ENCODE results near the gene CHAMP1. TPM values are rescaled to one million over a fixed set of nuclear protein-coding genes. Genes with fewer than 3 reads are reported as not detected.
"Not testable (repeated sequence)": the region's sequence is repeated elsewhere in the genome, so short reads cannot be mapped to it uniquely, and the experiment has no call there.

Gene CHAMP1
- total RNA-seq, 3 donors from 2014 or later (not counting 1 experiment from before 2014, with no cell fraction given), result 6.1 to 11.3 (median 7.9) TPM

DNA sequence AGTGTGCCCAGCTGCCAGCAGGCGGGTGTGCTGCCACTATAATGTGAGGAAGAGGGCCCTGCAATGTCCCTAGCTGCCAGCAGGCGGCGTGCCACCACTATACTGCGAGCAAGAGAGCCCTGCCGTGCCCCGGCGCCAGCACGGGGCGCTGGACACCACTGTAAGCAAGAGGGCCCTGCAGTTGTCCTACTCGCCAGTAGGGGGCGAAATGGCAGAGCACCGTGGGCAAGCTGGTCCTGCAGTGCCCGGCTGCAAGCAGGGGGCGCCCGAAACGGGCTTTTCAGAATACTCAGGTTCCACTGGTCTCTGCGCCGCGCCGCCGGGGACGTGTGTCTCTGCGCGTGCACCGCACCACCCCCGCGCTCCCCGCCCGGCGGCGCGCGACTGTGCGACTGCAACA, 38.5 kb downstream of the CHAMP1 start:
- intact Hi-C loops (cut with micrococcal nuclease); H3K9me3 ChIP-seq (ENCODE audit: control insufficient read depth, insufficient read depth, low read length); H3K36me3 Mint-ChIP-seq; H3K4me1 Mint-ChIP-seq; H3K4me1 ChIP-seq (ENCODE audit: control insufficient read depth, insufficient read depth, low read length); H3K27ac ChIP-seq (ENCODE audit: low read length); H3K9me3 Mint-ChIP-seq; ATAC-seq; H3K4me3 Mint-ChIP-seq; H3K36me3 ChIP-seq (ENCODE audit: control insufficient read depth, insufficient read depth, low read length); H3K27me3 ChIP-seq (ENCODE audit: control insufficient read depth, insufficient read depth, low read length); H3K4me3 ChIP-seq (ENCODE audit: low read length); H3K27ac Mint-ChIP-seq: not testable (repeated sequence)
- H3K27me3 Mint-ChIP-seq (ENCODE audit: low read depth in 2 of 2), result peaks cover 13 to 29% of the 10 kb centered on the region in 2 donors
- TF ChIP-seq, protein P1, sequence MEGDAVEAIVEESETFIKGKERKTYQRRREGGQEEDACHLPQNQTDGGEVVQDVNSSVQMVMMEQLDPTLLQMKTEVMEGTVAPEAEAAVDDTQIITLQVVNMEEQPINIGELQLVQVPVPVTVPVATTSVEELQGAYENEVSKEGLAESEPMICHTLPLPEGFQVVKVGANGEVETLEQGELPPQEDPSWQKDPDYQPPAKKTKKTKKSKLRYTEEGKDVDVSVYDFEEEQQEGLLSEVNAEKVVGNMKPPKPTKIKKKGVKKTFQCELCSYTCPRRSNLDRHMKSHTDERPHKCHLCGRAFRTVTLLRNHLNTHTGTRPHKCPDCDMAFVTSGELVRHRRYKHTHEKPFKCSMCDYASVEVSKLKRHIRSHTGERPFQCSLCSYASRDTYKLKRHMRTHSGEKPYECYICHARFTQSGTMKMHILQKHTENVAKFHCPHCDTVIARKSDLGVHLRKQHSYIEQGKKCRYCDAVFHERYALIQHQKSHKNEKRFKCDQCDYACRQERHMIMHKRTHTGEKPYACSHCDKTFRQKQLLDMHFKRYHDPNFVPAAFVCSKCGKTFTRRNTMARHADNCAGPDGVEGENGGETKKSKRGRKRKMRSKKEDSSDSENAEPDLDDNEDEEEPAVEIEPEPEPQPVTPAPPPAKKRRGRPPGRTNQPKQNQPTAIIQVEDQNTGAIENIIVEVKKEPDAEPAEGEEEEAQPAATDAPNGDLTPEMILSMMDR (IDR thresholded peaks at IDR 0.05), result peak; percentile 35
- DNase-seq, result peak; percentile 28 to 58
- 76% methylated on average over 33 of the region's 34 CpGs for WGBS (ENCODE audit: insufficient coverage)

DNA sequence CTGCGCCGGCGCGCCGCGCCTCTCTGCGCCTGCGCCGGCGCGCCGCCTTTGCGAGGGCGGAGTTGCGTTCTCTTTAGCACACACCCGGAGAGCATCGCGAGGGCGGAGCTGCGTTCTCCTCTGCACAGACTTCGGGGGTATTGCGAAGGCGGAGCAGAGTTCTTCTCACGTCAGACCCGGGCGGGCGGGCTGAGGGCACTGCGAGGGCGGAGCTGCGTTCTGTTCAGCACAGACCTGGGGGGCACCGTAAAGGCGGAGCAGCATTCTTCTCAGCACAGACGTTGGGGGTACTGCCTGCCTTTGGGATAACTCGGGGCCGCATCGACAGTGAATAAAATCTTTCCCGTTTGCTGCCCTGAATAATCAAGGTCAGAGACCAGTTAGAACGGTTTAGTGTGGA, 39.1 kb downstream of the CHAMP1 start:
- H3K9me3 Mint-ChIP-seq; H3K4me1 Mint-ChIP-seq; H3K4me1 ChIP-seq (ENCODE audit: control insufficient read depth, insufficient read depth, low read length); H3K27ac ChIP-seq (ENCODE audit: low read length); H3K27ac Mint-ChIP-seq; H3K36me3 ChIP-seq (ENCODE audit: control insufficient read depth, insufficient read depth, low read length); ATAC-seq; intact Hi-C loops (cut with micrococcal nuclease); H3K4me3 Mint-ChIP-seq; H3K27me3 ChIP-seq (ENCODE audit: control insufficient read depth, insufficient read depth, low read length); H3K36me3 Mint-ChIP-seq; H3K4me3 ChIP-seq (ENCODE audit: low read length); H3K9me3 ChIP-seq (ENCODE audit: control insufficient read depth, insufficient read depth, low read length): not testable (repeated sequence)
- H3K27me3 Mint-ChIP-seq (ENCODE audit: low read depth in 2 of 2), result peaks cover 7 to 22% of the 10 kb centered on the region in 2 donors
- 85% methylated on average over 17 of the region's 38 CpGs for WGBS (ENCODE audit: insufficient coverage)
- DNase-seq, result peak in 1 of 2 donors; percentile 28

Other genes with a start within 250 kb of the CHAMP1 start
- 100 to 1,000 TPM; 252 to 277 (median 274) TPM for gene RASA3, start 181.9 kb upstream of the CHAMP1 start, total RNA-seq
- 1 to 10 TPM in 1 of 3 donors, under 1 TPM in 1, not detected in 1; 0.45 to 7.7 TPM for gene CFAP97D2, start 135.2 kb upstream of the CHAMP1 start, total RNA-seq
- 10 to 100 TPM; 61.4 to 75.9 (median 70.7) TPM for gene CDC16, start 79.6 kb upstream of the CHAMP1 start, total RNA-seq
- gene UPF3A, start 32.9 kb upstream of the CHAMP1 start, total RNA-seq, result 10 to 100 TPM; 37.8 to 66.5 (median 44.7) TPM

Measured in natural killer cell (primary cell).